ENCODE results near the gene SBF2. TPM values are rescaled to one million over a fixed set of nuclear protein-coding genes. Genes with fewer than 3 reads are reported as not detected.
A peak's percentile ranks its signal among the peaks of the same experiment; 100 is the strongest.

Gene SBF2
- total RNA-seq, 1 donor from 2014 or later: 21.1 TPM

DNA sequence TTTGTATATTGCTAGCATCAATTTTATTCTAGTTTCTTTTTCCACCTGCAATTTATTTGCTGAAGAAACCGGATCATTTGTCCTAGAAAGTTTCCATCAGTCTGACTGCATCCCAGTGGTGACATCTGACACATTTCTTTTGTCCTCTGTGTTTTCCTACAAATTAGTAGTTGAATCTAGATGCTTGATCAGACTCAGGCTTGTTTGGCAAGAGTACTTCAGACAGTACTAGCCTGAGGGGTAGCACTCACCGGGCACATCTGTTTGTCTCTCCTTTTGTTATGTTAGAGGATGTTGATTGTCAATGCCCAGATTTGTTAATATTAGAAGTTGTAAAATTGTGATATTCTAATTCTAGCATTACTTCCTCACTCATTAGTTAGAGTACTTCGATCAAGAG, 425.4 kb downstream of the SBF2 start:
- DNase-seq (ENCODE audit: low read depth): no peak
- no peaks in the 10 kb centered on the region for H3K36me3 ChIP-seq (ENCODE audit: control insufficient read depth, insufficient read depth, low read length)

DNA sequence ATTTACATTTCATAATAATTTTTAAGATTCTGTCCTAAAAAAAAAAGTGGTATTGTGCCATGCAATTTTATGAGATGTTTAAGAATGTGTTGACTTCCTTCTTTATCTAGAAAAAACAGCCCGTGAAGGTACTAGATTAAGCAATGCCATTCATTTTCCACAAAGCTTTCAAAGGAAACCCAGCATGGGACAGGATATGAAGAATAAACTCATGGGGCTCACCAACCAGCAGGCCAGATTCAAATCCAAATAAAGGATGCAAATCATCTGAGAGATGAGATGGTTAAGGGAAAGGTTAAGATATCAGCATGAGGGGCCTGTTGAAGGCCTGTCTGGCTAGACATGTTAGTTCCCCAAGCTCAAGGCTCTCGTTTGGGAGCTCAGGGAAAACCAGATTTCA, 431.0 kb downstream of the SBF2 start:
- DNase-seq (ENCODE audit: low read depth): no peak
- TF ChIP-seq, protein P1, sequence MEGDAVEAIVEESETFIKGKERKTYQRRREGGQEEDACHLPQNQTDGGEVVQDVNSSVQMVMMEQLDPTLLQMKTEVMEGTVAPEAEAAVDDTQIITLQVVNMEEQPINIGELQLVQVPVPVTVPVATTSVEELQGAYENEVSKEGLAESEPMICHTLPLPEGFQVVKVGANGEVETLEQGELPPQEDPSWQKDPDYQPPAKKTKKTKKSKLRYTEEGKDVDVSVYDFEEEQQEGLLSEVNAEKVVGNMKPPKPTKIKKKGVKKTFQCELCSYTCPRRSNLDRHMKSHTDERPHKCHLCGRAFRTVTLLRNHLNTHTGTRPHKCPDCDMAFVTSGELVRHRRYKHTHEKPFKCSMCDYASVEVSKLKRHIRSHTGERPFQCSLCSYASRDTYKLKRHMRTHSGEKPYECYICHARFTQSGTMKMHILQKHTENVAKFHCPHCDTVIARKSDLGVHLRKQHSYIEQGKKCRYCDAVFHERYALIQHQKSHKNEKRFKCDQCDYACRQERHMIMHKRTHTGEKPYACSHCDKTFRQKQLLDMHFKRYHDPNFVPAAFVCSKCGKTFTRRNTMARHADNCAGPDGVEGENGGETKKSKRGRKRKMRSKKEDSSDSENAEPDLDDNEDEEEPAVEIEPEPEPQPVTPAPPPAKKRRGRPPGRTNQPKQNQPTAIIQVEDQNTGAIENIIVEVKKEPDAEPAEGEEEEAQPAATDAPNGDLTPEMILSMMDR (IDR thresholded peaks at IDR 0.05; ENCODE audit: insufficient read depth, low read length, poor library complexity, severe bottlenecking): no peak
- Histone ChIP-seq H3K36me3 (ENCODE audit: control insufficient read depth, insufficient read depth, low read length) (no peaks in the 10 kb centered on the region), H3K27me3 (ENCODE audit: control insufficient read depth, insufficient read depth, low read length) (no peaks in the 10 kb centered on the region), H3K4me3 (ENCODE audit: low read depth, low read length) (no peak overlapping the region)

More for the DNA sequence above, 425.4 kb downstream of the SBF2 start:
- TF ChIP-seq, protein P1 (IDR thresholded peaks at IDR 0.05; ENCODE audit: insufficient read depth, low read length, poor library complexity, severe bottlenecking): no peak
- Histone ChIP-seq H3K27me3 (ENCODE audit: control insufficient read depth, insufficient read depth, low read length) (no peaks in the 10 kb centered on the region), H3K4me3 (ENCODE audit: low read depth, low read length) (no peak overlapping the region)

DNA sequence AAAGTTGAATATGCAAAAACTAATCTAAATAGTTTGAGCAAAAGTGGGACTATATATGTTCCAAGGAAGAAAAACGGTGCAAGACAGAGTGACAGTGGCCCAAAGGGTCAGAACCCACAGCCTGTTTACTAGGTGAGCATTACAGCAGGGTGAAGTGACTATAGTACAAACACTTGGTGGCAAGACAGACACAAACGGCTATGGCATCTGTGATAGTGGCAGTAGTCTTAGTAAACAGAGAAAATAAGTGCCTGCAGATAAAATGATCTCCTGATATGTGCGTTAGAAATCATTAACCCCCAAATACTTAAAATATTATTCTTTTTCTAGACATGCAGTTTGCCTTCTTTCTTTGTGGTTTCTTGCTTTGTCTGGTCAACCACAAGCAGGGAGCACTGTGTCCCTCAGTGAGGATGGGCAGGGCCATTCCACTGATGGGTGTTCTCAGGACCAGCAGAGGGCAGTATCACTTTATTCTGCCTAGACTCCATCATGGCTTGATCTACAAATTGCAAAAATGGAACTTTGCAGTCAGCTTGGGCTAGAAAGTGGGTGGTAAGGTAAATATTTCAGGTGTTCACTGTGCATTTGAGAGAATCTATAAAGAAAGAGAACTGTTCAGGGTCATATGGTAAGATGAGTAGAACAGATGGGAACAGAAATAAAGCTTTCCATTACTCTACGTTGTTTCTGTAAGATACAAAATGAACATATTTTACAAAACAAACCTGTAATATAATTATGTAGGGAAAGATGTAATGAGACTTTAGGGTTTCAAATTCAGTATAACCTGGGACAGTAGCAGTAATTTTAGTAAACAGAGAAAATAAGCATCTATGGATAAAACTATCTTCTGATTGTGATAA, 431.9 kb downstream of the SBF2 start:
- Histone ChIP-seq H3K36me3 (ENCODE audit: control insufficient read depth, insufficient read depth, low read length) (no peaks in the 10 kb centered on the region), H3K4me3 (ENCODE audit: low read depth, low read length) (no peak overlapping the region), H3K27me3 (ENCODE audit: control insufficient read depth, insufficient read depth, low read length) (no peaks in the 10 kb centered on the region)
- peak; percentile 23 for DNase-seq (ENCODE audit: low read depth)
- TF ChIP-seq, protein P1 (IDR thresholded peaks at IDR 0.05; ENCODE audit: insufficient read depth, low read length, poor library complexity, severe bottlenecking): peak; percentile 73

DNA sequence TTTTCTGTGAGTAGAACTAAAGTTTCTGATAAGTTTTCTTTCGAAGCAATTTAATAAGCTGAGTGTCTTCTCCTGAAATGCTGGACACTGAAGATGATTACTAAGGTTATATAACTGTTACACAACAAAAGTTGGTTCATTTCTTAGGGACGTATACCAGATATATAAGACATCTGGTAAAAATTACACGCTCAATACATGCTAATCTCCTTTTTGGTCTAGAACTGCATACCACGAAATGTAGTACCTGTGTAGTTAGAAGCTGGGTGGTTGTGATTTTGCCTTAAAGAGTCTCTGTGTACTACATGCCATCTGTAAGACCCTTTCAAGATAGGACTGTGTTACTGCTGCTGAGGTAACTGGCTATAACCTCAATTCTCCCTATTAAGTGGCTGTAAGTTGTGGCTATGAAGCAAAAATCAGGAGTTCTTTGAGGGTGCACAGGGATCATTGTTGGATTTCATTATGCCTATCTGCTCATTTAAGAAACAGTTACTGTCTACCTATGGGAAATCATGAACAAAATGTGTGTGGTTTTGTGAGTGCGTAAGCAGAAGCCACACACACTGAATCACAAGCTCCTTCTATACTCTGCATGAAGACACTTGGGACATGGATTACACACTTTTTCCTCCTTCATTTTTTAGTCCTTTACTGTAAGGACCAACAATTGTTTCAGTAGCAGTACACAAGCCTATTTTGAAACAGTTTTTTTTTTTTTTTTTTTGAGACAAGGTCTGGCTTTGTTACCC, 434.3 kb downstream of the SBF2 start:
- H3K36me3 ChIP-seq (ENCODE audit: control insufficient read depth, insufficient read depth, low read length): no peaks in the 10 kb centered on the region
- H3K4me3 ChIP-seq (ENCODE audit: low read depth, low read length): no peak overlapping the region
- TF ChIP-seq, protein P1 (IDR thresholded peaks at IDR 0.05; ENCODE audit: insufficient read depth, low read length, poor library complexity, severe bottlenecking): no peak
- H3K27me3 ChIP-seq (ENCODE audit: control insufficient read depth, insufficient read depth, low read length): no peaks in the 10 kb centered on the region
- no peak for DNase-seq (ENCODE audit: low read depth)

DNA sequence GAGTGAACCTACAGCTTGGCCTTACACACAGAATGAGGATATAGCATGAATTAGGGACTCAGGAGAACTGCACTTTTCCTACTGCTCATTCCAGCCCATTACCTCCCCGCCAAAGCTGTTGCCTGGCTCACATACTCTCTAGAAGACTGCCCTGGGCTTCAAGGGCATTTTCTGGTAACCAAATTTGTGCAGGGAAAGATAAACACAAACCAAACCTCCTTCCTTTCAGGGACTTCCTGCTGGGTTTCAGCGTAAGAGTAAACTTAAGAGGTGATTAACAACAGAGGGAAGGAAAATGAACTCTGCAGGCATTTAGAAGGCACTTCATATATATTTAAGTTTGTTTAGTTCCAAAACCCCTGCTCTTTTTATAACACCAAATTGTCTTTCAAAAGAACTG, 435.2 kb downstream of the SBF2 start:
- H3K27me3 ChIP-seq (ENCODE audit: control insufficient read depth, insufficient read depth, low read length): no peaks in the 10 kb centered on the region
- H3K36me3 ChIP-seq (ENCODE audit: control insufficient read depth, insufficient read depth, low read length): no peaks in the 10 kb centered on the region
- no peak for DNase-seq (ENCODE audit: low read depth)
- TF ChIP-seq, protein P1 (IDR thresholded peaks at IDR 0.05; ENCODE audit: insufficient read depth, low read length, poor library complexity, severe bottlenecking): no peak
- H3K4me3 ChIP-seq (ENCODE audit: low read depth, low read length): no peak overlapping the region
